ENCODE data around the gene GPR61. TPM values are rescaled to one million over a fixed set of nuclear protein-coding genes. Genes with fewer than 3 reads are reported as not detected.

Gene GPR61
- total RNA-seq, 1 experiment from 2014 or later: not detected

DNA sequence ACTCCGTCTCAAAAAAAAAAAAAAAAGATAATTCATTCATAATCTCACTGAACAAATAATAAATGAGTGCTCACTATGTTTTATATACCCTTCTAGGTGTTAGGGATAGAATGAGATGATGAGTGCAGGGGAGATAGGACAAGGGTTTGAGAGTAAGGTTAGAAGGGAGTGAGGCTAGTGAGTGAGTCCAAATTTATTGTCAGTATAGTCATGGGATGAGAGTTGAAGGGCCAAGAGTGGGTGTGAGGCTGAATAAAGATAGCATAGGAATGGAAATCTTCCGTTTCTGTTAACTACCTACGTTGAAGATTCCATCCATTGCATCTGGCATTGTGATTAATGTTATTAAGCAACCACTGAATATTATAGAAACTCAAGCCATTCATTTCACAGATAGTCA is 25.6 kb downstream of the GPR61 start:
- no peaks in the 10 kb centered on the region for H3K36me3 Mint-ChIP-seq (ENCODE audit: insufficient read depth, unreplicated experiment)
- intact Hi-C loops (cut with micrococcal nuclease; ENCODE audit: unreplicated experiment): no loop called here
- DNase-seq: no peak
- CTCF ChIA-PET: interaction anchor here (0.7 kb wide), 1 partner anchor 113 kb away, joined by 5 read pairs; no protein-coding TSS in a partner anchor
- H3K27me3 Mint-ChIP-seq (ENCODE audit: unreplicated experiment): no peaks in the 10 kb centered on the region
- TF ChIP-seq, protein P1, sequence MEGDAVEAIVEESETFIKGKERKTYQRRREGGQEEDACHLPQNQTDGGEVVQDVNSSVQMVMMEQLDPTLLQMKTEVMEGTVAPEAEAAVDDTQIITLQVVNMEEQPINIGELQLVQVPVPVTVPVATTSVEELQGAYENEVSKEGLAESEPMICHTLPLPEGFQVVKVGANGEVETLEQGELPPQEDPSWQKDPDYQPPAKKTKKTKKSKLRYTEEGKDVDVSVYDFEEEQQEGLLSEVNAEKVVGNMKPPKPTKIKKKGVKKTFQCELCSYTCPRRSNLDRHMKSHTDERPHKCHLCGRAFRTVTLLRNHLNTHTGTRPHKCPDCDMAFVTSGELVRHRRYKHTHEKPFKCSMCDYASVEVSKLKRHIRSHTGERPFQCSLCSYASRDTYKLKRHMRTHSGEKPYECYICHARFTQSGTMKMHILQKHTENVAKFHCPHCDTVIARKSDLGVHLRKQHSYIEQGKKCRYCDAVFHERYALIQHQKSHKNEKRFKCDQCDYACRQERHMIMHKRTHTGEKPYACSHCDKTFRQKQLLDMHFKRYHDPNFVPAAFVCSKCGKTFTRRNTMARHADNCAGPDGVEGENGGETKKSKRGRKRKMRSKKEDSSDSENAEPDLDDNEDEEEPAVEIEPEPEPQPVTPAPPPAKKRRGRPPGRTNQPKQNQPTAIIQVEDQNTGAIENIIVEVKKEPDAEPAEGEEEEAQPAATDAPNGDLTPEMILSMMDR (IDR thresholded peaks at IDR 0.05; ENCODE audit: unreplicated experiment): no peak
- no peak overlapping the region for H3K4me3 Mint-ChIP-seq (ENCODE audit: low read depth, unreplicated experiment)
- no peaks in the 10 kb centered on the region for H3K9me3 Mint-ChIP-seq (ENCODE audit: low read depth, unreplicated experiment)
- no TSS peak for BruUV-seq (replicated peaks)
- no peak overlapping the region for H3K27ac Mint-ChIP-seq (ENCODE audit: unreplicated experiment)
- peaks cover 37% of the 10 kb centered on the region for H3K4me1 Mint-ChIP-seq (ENCODE audit: low read depth, unreplicated experiment)

GRCh38 chr1:109566982-109567381 is 27.3 kb downstream of the GPR61 start:
- TF ChIP-seq, protein P1 (IDR thresholded peaks at IDR 0.05; ENCODE audit: unreplicated experiment): no peak
- no peaks in the 10 kb centered on the region for H3K36me3 Mint-ChIP-seq (ENCODE audit: insufficient read depth, unreplicated experiment)
- CTCF ChIA-PET: no interaction called here

DNA sequence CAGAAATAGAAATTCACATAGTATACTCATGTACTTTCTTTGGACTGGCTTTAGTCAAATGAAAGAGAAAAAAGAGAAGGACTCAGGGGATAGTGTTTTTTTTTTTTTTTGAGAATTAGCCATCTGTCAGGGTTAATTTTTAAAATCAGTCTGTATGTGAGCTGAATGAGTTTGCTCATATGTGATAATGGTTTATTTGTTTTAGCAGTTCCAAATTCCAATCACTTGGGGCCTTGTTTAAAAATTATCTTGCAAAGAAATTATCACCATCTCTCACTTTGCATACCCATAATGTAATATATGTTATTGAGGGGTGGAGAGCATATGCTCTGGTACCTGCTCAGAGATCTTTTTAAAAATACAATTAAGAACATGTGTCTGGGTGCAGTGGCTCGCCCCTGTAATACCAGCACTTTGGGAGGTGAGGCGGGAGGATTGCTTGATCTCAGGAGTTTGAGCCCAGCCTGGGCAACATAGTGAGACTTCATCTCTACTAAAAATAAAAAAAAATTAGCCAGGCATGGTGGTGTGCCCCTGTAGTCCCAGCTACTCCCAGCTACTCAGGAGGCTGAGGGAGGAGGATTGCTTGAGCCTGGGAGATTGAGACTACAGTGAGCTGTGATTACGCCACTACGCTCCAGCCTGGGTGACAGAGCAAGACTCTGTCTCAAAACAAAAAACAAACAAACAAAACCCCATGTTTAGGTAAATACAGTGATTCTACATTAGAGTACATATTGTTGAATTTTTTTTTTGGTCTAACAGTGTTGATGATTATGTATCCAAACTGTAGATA is 28.4 kb downstream of the GPR61 start:
- H3K4me3 Mint-ChIP-seq (ENCODE audit: low read depth, unreplicated experiment): no peak overlapping the region
- H3K36me3 Mint-ChIP-seq (ENCODE audit: insufficient read depth, unreplicated experiment): no peaks in the 10 kb centered on the region
- DNase-seq: no peak
- TF ChIP-seq, protein P1 (IDR thresholded peaks at IDR 0.05; ENCODE audit: unreplicated experiment): no peak
- intact Hi-C loops (cut with micrococcal nuclease; ENCODE audit: unreplicated experiment): no loop called here
- H3K27me3 Mint-ChIP-seq (ENCODE audit: unreplicated experiment): no peaks in the 10 kb centered on the region
- CTCF ChIA-PET: no interaction called here
- H3K27ac Mint-ChIP-seq (ENCODE audit: unreplicated experiment): no peak overlapping the region
- no TSS peak for BruUV-seq (replicated peaks)
- no peaks in the 10 kb centered on the region for H3K9me3 Mint-ChIP-seq (ENCODE audit: low read depth, unreplicated experiment)
- H3K4me1 Mint-ChIP-seq (ENCODE audit: low read depth, unreplicated experiment): peaks cover 38% of the 10 kb centered on the region

More at GRCh38 chr1:109566982-109567381, 27.3 kb downstream of the GPR61 start:
- intact Hi-C loops (cut with micrococcal nuclease; ENCODE audit: unreplicated experiment): no loop called here
- DNase-seq: no peak
- H3K27me3 Mint-ChIP-seq (ENCODE audit: unreplicated experiment): no peaks in the 10 kb centered on the region
- no peaks in the 10 kb centered on the region for H3K9me3 Mint-ChIP-seq (ENCODE audit: low read depth, unreplicated experiment)
- no peak overlapping the region for H3K27ac Mint-ChIP-seq (ENCODE audit: unreplicated experiment)
- no peak overlapping the region for H3K4me3 Mint-ChIP-seq (ENCODE audit: low read depth, unreplicated experiment)
- H3K4me1 Mint-ChIP-seq (ENCODE audit: low read depth, unreplicated experiment): peaks cover 30% of the 10 kb centered on the region
- BruUV-seq (replicated peaks): no TSS peak

DNA sequence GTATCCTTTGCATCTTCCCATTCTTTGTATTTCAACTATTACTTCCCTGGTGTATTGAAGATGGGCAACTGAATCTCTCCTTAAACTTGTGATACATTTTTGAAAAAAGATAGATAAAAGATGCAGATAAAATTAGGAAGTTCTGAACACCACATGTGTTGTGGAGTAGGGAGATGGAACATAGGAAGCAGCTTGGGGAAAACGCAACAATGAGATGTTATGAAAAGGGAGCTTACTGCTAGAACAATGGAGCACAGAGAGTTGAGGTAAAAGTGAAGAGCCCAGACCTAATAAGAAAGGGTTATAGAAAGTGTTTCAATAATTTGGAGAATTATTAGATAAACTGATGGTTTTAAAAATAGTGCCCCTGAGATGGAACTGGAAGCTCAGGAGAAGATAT is 29.7 kb downstream of the GPR61 start:
- DNase-seq: no peak
- H3K36me3 Mint-ChIP-seq (ENCODE audit: insufficient read depth, unreplicated experiment): no peaks in the 10 kb centered on the region
- TF ChIP-seq, protein P1 (IDR thresholded peaks at IDR 0.05; ENCODE audit: unreplicated experiment): no peak
- H3K27me3 Mint-ChIP-seq (ENCODE audit: unreplicated experiment): no peaks in the 10 kb centered on the region
- no peak overlapping the region for H3K4me3 Mint-ChIP-seq (ENCODE audit: low read depth, unreplicated experiment)
- BruUV-seq (replicated peaks): no TSS peak
- peaks cover 31% of the 10 kb centered on the region for H3K4me1 Mint-ChIP-seq (ENCODE audit: low read depth, unreplicated experiment)
- H3K27ac Mint-ChIP-seq (ENCODE audit: unreplicated experiment): no peak overlapping the region
- H3K9me3 Mint-ChIP-seq (ENCODE audit: low read depth, unreplicated experiment): no peaks in the 10 kb centered on the region
- intact Hi-C loops (cut with micrococcal nuclease; ENCODE audit: unreplicated experiment): no loop called here
- CTCF ChIA-PET: interaction anchor here (1.7 kb wide), 1 partner anchor 21 kb away, joined by 7 read pairs; the partner anchor contains the start of gene GNAI3

Measured in Calu3 (cell line).